ENCODE measurements around the gene ECD. TPM values are rescaled to one million over a fixed set of nuclear protein-coding genes. Genes with fewer than 3 reads are reported as not detected.

Gene ECD
- polyA plus RNA-seq, 1 of the 3 experiments (the other 2 are of a cell fraction), result 21.4 TPM

GRCh38 chr10:73131301-73131700 is 36.5 kb downstream of the ECD start:
- peaks cover 7% of the 10 kb centered on the region for H3F3A ChIP-seq (replicated peaks; ENCODE audit: insufficient read depth)
- H2AFZ ChIP-seq (ENCODE audit: low read depth), result no peak overlapping the region
- no peak for TF ChIP-seq FOSL2 (IDR thresholded peaks at IDR 0.05; ENCODE audit: borderline replicate concordance, low read depth)
- no peak for TF ChIP-seq TAF1 (IDR thresholded peaks at IDR 0.05; ENCODE audit: borderline replicate concordance, low read depth, low read length)
- no peak for TF ChIP-seq USF1 (IDR thresholded peaks at IDR 0.05; ENCODE audit: borderline replicate concordance, low read depth)
- no peak for TF ChIP-seq POLR2AphosphoS5 (IDR thresholded peaks at IDR 0.05; ENCODE audit: low read depth, low read length)
- TF ChIP-seq NRF1 (IDR thresholded peaks at IDR 0.05; ENCODE audit: low read depth, low read length), result no peak
- TF ChIP-seq TCF12 (IDR thresholded peaks at IDR 0.05), result no peak
- TF ChIP-seq CHD2 (IDR thresholded peaks at IDR 0.05; ENCODE audit: low read length, partially characterized antibody), result no peak
- TF ChIP-seq ELF1 (IDR thresholded peaks at IDR 0.05), result no peak
- TF ChIP-seq TEAD4 (IDR thresholded peaks at IDR 0.05; ENCODE audit: borderline replicate concordance, insufficient read depth), result no peak
- no peak for TF ChIP-seq MEF2A (IDR thresholded peaks at IDR 0.05; ENCODE audit: borderline replicate concordance, low read depth)
- no peak for TF ChIP-seq NFIC (IDR thresholded peaks at IDR 0.05; ENCODE audit: borderline replicate concordance)
- TF ChIP-seq IRF3 (IDR thresholded peaks at IDR 0.05; ENCODE audit: low read depth, low read length), result no peak
- no peak for TF ChIP-seq RFX5 (IDR thresholded peaks at IDR 0.05; ENCODE audit: low read length)
- TF ChIP-seq, protein P1, sequence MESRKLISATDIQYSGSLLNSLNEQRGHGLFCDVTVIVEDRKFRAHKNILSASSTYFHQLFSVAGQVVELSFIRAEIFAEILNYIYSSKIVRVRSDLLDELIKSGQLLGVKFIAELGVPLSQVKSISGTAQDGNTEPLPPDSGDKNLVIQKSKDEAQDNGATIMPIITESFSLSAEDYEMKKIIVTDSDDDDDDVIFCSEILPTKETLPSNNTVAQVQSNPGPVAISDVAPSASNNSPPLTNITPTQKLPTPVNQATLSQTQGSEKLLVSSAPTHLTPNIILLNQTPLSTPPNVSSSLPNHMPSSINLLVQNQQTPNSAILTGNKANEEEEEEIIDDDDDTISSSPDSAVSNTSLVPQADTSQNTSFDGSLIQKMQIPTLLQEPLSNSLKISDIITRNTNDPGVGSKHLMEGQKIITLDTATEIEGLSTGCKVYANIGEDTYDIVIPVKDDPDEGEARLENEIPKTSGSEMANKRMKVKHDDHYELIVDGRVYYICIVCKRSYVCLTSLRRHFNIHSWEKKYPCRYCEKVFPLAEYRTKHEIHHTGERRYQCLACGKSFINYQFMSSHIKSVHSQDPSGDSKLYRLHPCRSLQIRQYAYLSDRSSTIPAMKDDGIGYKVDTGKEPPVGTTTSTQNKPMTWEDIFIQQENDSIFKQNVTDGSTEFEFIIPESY (IDR thresholded peaks at IDR 0.05; ENCODE audit: borderline replicate concordance, low read depth), result no peak
- no peak for TF ChIP-seq RCOR1 (IDR thresholded peaks at IDR 0.05; ENCODE audit: low read length)
- H3K9me3 ChIP-seq, result no peaks in the 10 kb centered on the region
- no peaks in the 10 kb centered on the region; the same call in 1 of the 2 replicates for H4K20me1 ChIP-seq (ENCODE audit: insufficient read depth)
- ChIA-PET CTCF (interaction anchor here (0.6 to 6.4 kb wide), 3 partner anchors 28 to 257 kb away, joined by 3 to 25 read pairs (median 3); no protein-coding TSS in a partner anchor), POLR2A (no interaction called here)
- H3K4me2 ChIP-seq, result no peak overlapping the region
- H3K9me2 ChIP-seq, result no peaks in the 10 kb centered on the region
- DNase-seq, result no peak
- no peak overlapping the region for H3K9ac ChIP-seq
- WGBS (ENCODE audit: low lambda C conversion rate), result 84% methylated on average over 2 of the region's 2 CpGs
- peaks cover 74 to 88% of the 10 kb centered on the region in 2 experiments for H3K36me3 ChIP-seq (replicated peaks in 1 of 2; ENCODE audit: control insufficient read depth in 1 of 2, insufficient read depth in 2 of 2, low read length in 1 of 2)
- no peak overlapping the region for H3K27ac ChIP-seq (ENCODE audit: low read depth in 2 of 2, low read length in 1 of 2)
- H3K4me1 ChIP-seq (ENCODE audit: control insufficient read depth in 1 of 2, insufficient read depth in 2 of 2, low read depth in 1 of 2, low read length in 1 of 2), result no peaks in the 10 kb centered on the region
- no peaks in the 10 kb centered on the region for H3K79me2 ChIP-seq (ENCODE audit: insufficient read depth)
- no peak overlapping the region for H3K4me3 ChIP-seq (ENCODE audit: low read depth in 2 of 2, low read length in 1 of 2)
- no peaks in the 10 kb centered on the region for H3K27me3 ChIP-seq (ENCODE audit: insufficient read depth)

- no peaks in the 10 kb centered on the region; the same call in 1 of the 2 replicates for H4K20me1 ChIP-seq (ENCODE audit: insufficient read depth)
- WGBS (ENCODE audit: low lambda C conversion rate), result 100% methylated on average over 2 of the region's 2 CpGs
- DNase-seq, result no peak
- H3K4me1 ChIP-seq (ENCODE audit: control insufficient read depth in 1 of 2, insufficient read depth in 2 of 2, low read depth in 1 of 2, low read length in 1 of 2), result no peaks in the 10 kb centered on the region
- peaks cover 14% of the 10 kb centered on the region for H3F3A ChIP-seq (replicated peaks; ENCODE audit: insufficient read depth)
- H3K27ac ChIP-seq (ENCODE audit: low read depth in 2 of 2, low read length in 1 of 2), result no peak overlapping the region
- H3K79me2 ChIP-seq (ENCODE audit: insufficient read depth), result no peaks in the 10 kb centered on the region
- no peaks in the 10 kb centered on the region for H3K9me3 ChIP-seq
- H3K9me2 ChIP-seq, result no peaks in the 10 kb centered on the region
- H2AFZ ChIP-seq (ENCODE audit: low read depth), result no peak overlapping the region
- H3K36me3 ChIP-seq (replicated peaks in 1 of 2; ENCODE audit: control insufficient read depth in 1 of 2, insufficient read depth in 2 of 2, low read length in 1 of 2), result peaks cover 49 to 63% of the 10 kb centered on the region in 2 experiments
- ChIA-PET CTCF (no interaction called here), POLR2A (no interaction called here)
- H3K4me3 ChIP-seq (ENCODE audit: low read depth in 2 of 2, low read length in 1 of 2), result no peak overlapping the region
- no peak overlapping the region for H3K9ac ChIP-seq
- H3K27me3 ChIP-seq (ENCODE audit: insufficient read depth), result no peaks in the 10 kb centered on the region
- H3K4me2 ChIP-seq, result no peak overlapping the region
- TF ChIP-seq RAD21 (IDR thresholded peaks at IDR 0.05; ENCODE audit: low read length), result no peak
- no peak for TF ChIP-seq IRF3 (IDR thresholded peaks at IDR 0.05; ENCODE audit: low read depth, low read length)
- no peak for TF ChIP-seq USF1 (IDR thresholded peaks at IDR 0.05; ENCODE audit: borderline replicate concordance, low read depth)
- no peak for TF ChIP-seq SIN3A (IDR thresholded peaks at IDR 0.05; ENCODE audit: borderline replicate concordance, low read depth, low read length)
- no peak for TF ChIP-seq SMC3 (IDR thresholded peaks at IDR 0.05; ENCODE audit: low read depth, low read length)
- TF ChIP-seq, protein P1 (IDR thresholded peaks at IDR 0.05; ENCODE audit: borderline replicate concordance, low read depth), result no peak
- TF ChIP-seq TEAD4 (IDR thresholded peaks at IDR 0.05; ENCODE audit: borderline replicate concordance, insufficient read depth), result no peak
- TF ChIP-seq CHD2 (IDR thresholded peaks at IDR 0.05; ENCODE audit: low read length, partially characterized antibody), result no peak
These were observed 41.5 kb downstream of the ECD start for GRCh38 chr10:73126343-73126742.
